HepG2 (cell line): ENCODE results near the gene COG1. TPM values are rescaled to one million over a fixed set of nuclear protein-coding genes. Genes with fewer than 3 reads are reported as not detected.

Experiments used
- ATAC-seq: fragments of 200-7000 bp; cut with Tn5 transposase; 3 replicates; pipeline ENCODE4 v1.9.1; 2020; ENCODE audit warnings: mild to moderate bottlenecking, moderate library complexity
- BruUV-seq: library from RNA; stranded (reverse); fragments of 400-500 nt; replicated peaks from 2 replicates; lab custom pipeline; 2021; lab: Mats Ljungman, UMichigan
- CTCF ChIA-PET: fragments of 300-600 bp; formaldehyde crosslinking; extraction: SDS; loops from one replicate; lab custom pipeline; 2021; ENCODE audit warnings: low total read pairs, inconsistent platforms, low intra/inter-chr PET ratio; lab: Yijun Ruan, JAX
- POLR2A ChIA-PET: fragments of 350-600 bp; sonication (Branson Sonifier 250); formaldehyde crosslinking; loops from one replicate; lab custom pipeline; 2020; ENCODE audit warnings: antibody characterized with exemption, inconsistent platforms; lab: Yijun Ruan, JAX
- DNase-seq: peaks from one replicate; pipeline ENCODE4 v3.0.0-alpha.2; 2015; ENCODE audit warnings: low spot score
- FAIRE-seq: peaks from 3 replicates; lab custom pipeline; 2011; peaks lifted over from hg19 to GRCh38; lab: Jason Lieb, UNC
- H2AFZ ChIP-seq: one replicate; pipeline ENCODE4 v1.6.1; 2011; ENCODE audit warnings: low read length, inconsistent platforms
- H3K27ac ChIP-seq: fragments of 300-600 bp; 3 replicates; pipeline ENCODE4 v1.8.0; 2011; ENCODE audit warnings: mixed run types, mild to moderate bottlenecking, mixed read lengths, low read length, inconsistent platforms; ENCODE audit not compliant: insufficient read depth; ENCODE audit errors: extremely low read length
- H3K27me3 ChIP-seq, 2 experiments: fragments of 200-600 bp in 1 of 2; 2 replicates in 1 of 2; 3 replicates in 1 of 2; pipeline versions ENCODE4 v1.6.0 to v1.8.0; 2011; ENCODE audit warnings: low read length in 2 of 2, mild to moderate bottlenecking in 2 of 2, moderate library complexity in 2 of 2, inconsistent platforms in 1 of 2; ENCODE audit not compliant: insufficient read depth in 2 of 2, control insufficient read depth in 1 of 2
- H3K36me3 ChIP-seq, 2 experiments: fragments of 200-600 bp in 1 of 2; replicated peaks in 1 of 2; 2 replicates in 1 of 2; 3 replicates in 1 of 2; pipeline versions ENCODE4 v1.5.1 to v1.8.0; 2011; ENCODE audit warnings: low read length in 2 of 2, inconsistent platforms in 1 of 2; ENCODE audit not compliant: insufficient read depth in 2 of 2, control insufficient read depth in 1 of 2
- H3K4me1 ChIP-seq: 2 replicates; pipeline ENCODE4 v1.5.1; 2012; ENCODE audit warnings: low read length, inconsistent platforms; ENCODE audit not compliant: insufficient read depth
- H3K4me2 ChIP-seq: 2 replicates; pipeline ENCODE4 v1.6.0; 2011; ENCODE audit warnings: low read depth, low read length, inconsistent platforms
- H3K4me3 ChIP-seq, 3 experiments: fragments of 200-600 bp in 1 of 3; sonication (generic), shearing (Covaris generic) in 1 of 3; replicated peaks in 1 of 3; 2 replicates each; pipeline ENCODE4 v1.5.1; 2011 to 2016; ENCODE audit warnings: low read length in 3 of 3, inconsistent platforms in 2 of 3, low read depth in 2 of 3, mild to moderate bottlenecking in 2 of 3, control low read depth in 1 of 3, mixed read lengths in 1 of 3; ENCODE audit not compliant: insufficient read depth in 1 of 3
- H3K79me2 ChIP-seq: one replicate; pipeline ENCODE4 v1.6.1; 2011; ENCODE audit warnings: low read length, inconsistent platforms; ENCODE audit not compliant: insufficient read depth
- H3K9ac ChIP-seq: 2 replicates; pipeline ENCODE4 v1.6.0; 2011; ENCODE audit warnings: mild to moderate bottlenecking, low read depth, low read length, inconsistent platforms; ENCODE audit not compliant: insufficient read depth
- H3K9me3 ChIP-seq: 2 replicates; pipeline ENCODE4 v1.5.1; 2012; ENCODE audit warnings: mild to moderate bottlenecking, low read length
- H4K20me1 ChIP-seq: 2 replicates; pipeline ENCODE4 v1.6.0; 2011; ENCODE audit warnings: inconsistent platforms, mild to moderate bottlenecking, low read length, moderate library complexity; ENCODE audit not compliant: insufficient read depth
- BRCA1 ChIP-seq: sonication (generic); formaldehyde crosslinking; IDR thresholded peaks from 2 replicates; pipeline ENCODE4 v1.4.0; 2020; ENCODE audit warnings: missing genetic modification reagents
- CEBPG ChIP-seq: IDR thresholded peaks from 2 replicates; pipeline ENCODE4 v1.6.1; 2016
- CHD4 ChIP-seq: fragments of 200-600 bp; sonication (generic); IDR thresholded peaks from 2 replicates; pipeline ENCODE4 v1.7.0; 2017; ENCODE audit warnings: mild to moderate bottlenecking, low read length, borderline replicate concordance
- HOXD1 ChIP-seq: sonication (generic); formaldehyde crosslinking; IDR thresholded peaks from 2 replicates; pipeline ENCODE4 v1.5.0; 2020; ENCODE audit warnings: missing genetic modification reagents
- JDP2 ChIP-seq: sonication (generic); formaldehyde crosslinking; IDR thresholded peaks from 2 replicates; pipeline ENCODE4 v1.8.1; 2022; ENCODE audit warnings: missing genetic modification reagents, borderline replicate concordance
- KLF11 ChIP-seq: IDR thresholded peaks from 2 replicates; pipeline ENCODE4 v1.6.1; 2016; ENCODE audit warnings: missing compliant biosample characterization
- MYC ChIP-seq: sonication (generic); formaldehyde crosslinking; IDR thresholded peaks from 2 replicates; pipeline ENCODE4 v1.9.0; 2021; ENCODE audit warnings: missing genetic modification reagents, borderline replicate concordance
- RAD51 ChIP-seq: fragments of 450-650 bp; IDR thresholded peaks from 2 replicates; pipeline ENCODE4 v1.6.1; 2016; ENCODE audit warnings: borderline replicate concordance
- RFX5 ChIP-seq: IDR thresholded peaks from 2 replicates; pipeline ENCODE4 v1.6.1; 2011; ENCODE audit warnings: low read depth, low read length, improper control_type of control experiment
- STAG1 ChIP-seq: sonication (generic); formaldehyde crosslinking; IDR thresholded peaks from 2 replicates; pipeline ENCODE4 v1.4.0; 2020; ENCODE audit warnings: missing genetic modification reagents
- ZFYVE20 ChIP-seq: sonication (generic); formaldehyde crosslinking; IDR thresholded peaks from 2 replicates; pipeline ENCODE4 v1.8.0; 2023; ENCODE audit warnings: low read depth, mild to moderate bottlenecking, moderate library complexity, missing genetic modification reagents, borderline replicate concordance
- ZNF574 ChIP-seq: sonication (generic); formaldehyde crosslinking; IDR thresholded peaks from 2 replicates; pipeline ENCODE4 v1.4.0; 2020; ENCODE audit warnings: missing genetic modification reagents
- WGBS: methylation state at CpG from one replicate; pipeline ENCODE4 v1.1.6; 2017; ENCODE audit warnings: low lambda C conversion rate; 5-methylcytosine and 5-hydroxymethylcytosine counted together
- in situ Hi-C: cut with HindIII; loops from 2 replicates; pipeline ENCODE4 v1.10.0; 2017; ENCODE audit warnings: low pct_unique_long_range_greater_than_20kb; ENCODE audit not compliant: extremely low pct_ligation_motif_present
- intact Hi-C: fragments of 100-400 bp; cut with micrococcal nuclease; formaldehyde crosslinking; loops from one replicate; pipeline ENCODE4 v1.10.0; 2022; ENCODE audit not compliant: unreplicated experiment
- polyA plus RNA-seq, 8 experiments: library from polyadenylated mRNA; depleted of rRNA in 3 of 8; stranded (reverse) in 7 of 8; unstranded in 1 of 8; fragments of >200 nt; fragmentation: Illumina TruSeq in 4 of 8; extraction: Trizol in 4 of 8; gene quantifications; 2 replicates each; pipeline versions ENCODE4 v1.2.1 to v1.2.3, GENCODE V29; 2011 to 2016; ENCODE audit warnings: low read depth in 4 of 8, missing spikeins in 1 of 8, mixed read lengths in 1 of 8; ENCODE audit not compliant: insufficient read depth in 1 of 8
- total RNA-seq, 5 experiments: library from RNA; depleted of rRNA; stranded (reverse); fragments of >200 nt; fragmentation: Illumina TruSeq; extraction: Trizol; gene quantifications; 2 replicates each; pipeline ENCODE4 v1.2.3, GENCODE V29; 2016; ENCODE audit warnings: low read depth in 1 of 5

Gene COG1
- total and polyA plus RNA-seq, 2 of the 13 experiments (the other 11 are each of a cell fraction or from before 2014, with no cell fraction given): 36.6 to 39.7 TPM

GRCh38 chr17:73247726-73248125, 54.9 kb downstream of the COG1 start:
- Histone ChIP-seq H3K4me2 (no peak overlapping the region), H3K4me1 (peaks cover 11% of the 10 kb centered on the region), H2AFZ (no peak overlapping the region), H3K4me3 (no peak overlapping the region), H3K36me3 (peaks cover 10 to 24% of the 10 kb centered on the region in 2 experiments), H3K79me2 (no peaks in the 10 kb centered on the region), H4K20me1 (no peaks in the 10 kb centered on the region), H3K9ac (no peak overlapping the region), H3K27me3 (no peaks in the 10 kb centered on the region), H3K27ac (no peak overlapping the region), H3K9me3 (no peaks in the 10 kb centered on the region)
- POLR2A ChIA-PET: no interaction called here
- DNase-seq (no peak), ATAC-seq (no peak), FAIRE-seq (no peak)
- intact Hi-C loops: no loop called here
- CTCF ChIA-PET: no interaction called here
- BruUV-seq: TSS peak; percentile 17
- in situ Hi-C loops: no loop called here
- TF ChIP-seq JDP2 (CRISPR knock-in tag): no peak
- no peak for TF ChIP-seq KLF11
- no peak for TF ChIP-seq CEBPG (CRISPR knock-in tag)
- TF ChIP-seq BRCA1: no peak
- TF ChIP-seq STAG1 (CRISPR knock-in tag): peak; percentile 31
- 100% methylated on average over 2 of the region's 2 CpGs for WGBS

- ATAC-seq (no peak), DNase-seq (no peak), FAIRE-seq (no peak)
- POLR2A ChIA-PET: no interaction called here
- H4K20me1 ChIP-seq: no peaks in the 10 kb centered on the region
- no peaks in the 10 kb centered on the region for H3K79me2 ChIP-seq
- peaks cover 11% of the 10 kb centered on the region for H3K4me1 ChIP-seq
- 98% methylated on average over 10 of the region's 10 CpGs for WGBS
- no peak overlapping the region for H2AFZ ChIP-seq
- no TSS peak for BruUV-seq
- H3K36me3 ChIP-seq: peaks cover 10 to 20% of the 10 kb centered on the region in 2 experiments
- in situ Hi-C loops: no loop called here
- H3K4me3 ChIP-seq: no peak overlapping the region
- intact Hi-C loops: no loop called here
- H3K27me3 ChIP-seq: no peaks in the 10 kb centered on the region
- no peaks in the 10 kb centered on the region for H3K9me3 ChIP-seq
- no peak overlapping the region for H3K4me2 ChIP-seq
- H3K9ac ChIP-seq: no peak overlapping the region
- no peak overlapping the region for H3K27ac ChIP-seq
- CTCF ChIA-PET: no interaction called here
- no peak for TF ChIP-seq RFX5
- TF ChIP-seq MYC (CRISPR knock-in tag): no peak
- TF ChIP-seq HOXD1: no peak
- TF ChIP-seq CHD4: no peak
- no peak for TF ChIP-seq ZFYVE20 (CRISPR knock-in tag)
- TF ChIP-seq RAD51: no peak
- TF ChIP-seq ZNF574: no peak
Observed at GRCh38 chr17:73248532-73248931, 55.7 kb downstream of the COG1 start.
